Astrocyte (in vitro differentiated cells and primary cell): Measurements from ENCODE around the gene MAP3K20. TPM values are rescaled to one million over a fixed set of nuclear protein-coding genes. Genes with fewer than 3 reads are reported as not detected.

ENCODE experiments used
- DNase-seq: peaks from one replicate; pipeline ENCODE4 v3.0.0-alpha.2; 2010; ENCODE audit warnings: low read depth
- FAIRE-seq: peaks from 2 replicates; lab custom pipeline; 2011; peaks lifted over from hg19 to GRCh38; lab: Jason Lieb, UNC
- H2AFZ ChIP-seq: 2 replicates; pipeline ENCODE4 v1.6.0; 2012; ENCODE audit warnings: low read depth, low read length, inconsistent platforms
- H3K27ac ChIP-seq: 2 replicates; pipeline ENCODE4 v1.5.1; 2011; ENCODE audit warnings: low read depth, low read length, inconsistent platforms
- H3K27me3 ChIP-seq: 2 replicates; pipeline ENCODE4 v1.6.0; 2011; ENCODE audit warnings: low read length, inconsistent platforms; ENCODE audit not compliant: insufficient read depth
- H3K36me3 ChIP-seq: 2 replicates; pipeline ENCODE4 v1.5.1; 2011; ENCODE audit warnings: low read length, inconsistent platforms; ENCODE audit not compliant: insufficient read depth
- H3K4me1 ChIP-seq: 2 replicates; pipeline ENCODE4 v1.5.1; 2011; ENCODE audit warnings: low read length, inconsistent platforms; ENCODE audit not compliant: insufficient read depth
- H3K4me2 ChIP-seq: 2 replicates; pipeline ENCODE4 v1.6.0; 2012; ENCODE audit warnings: low read length, inconsistent platforms
- H3K4me3 ChIP-seq: 2 replicates; pipeline ENCODE4 v1.5.1; 2011; ENCODE audit warnings: low read depth, mild to moderate bottlenecking, low read length, inconsistent platforms; ENCODE audit not compliant: insufficient read depth
- H3K79me2 ChIP-seq: 2 replicates; pipeline ENCODE4 v1.6.0; 2012; ENCODE audit warnings: mild to moderate bottlenecking, low read length, inconsistent platforms; ENCODE audit not compliant: insufficient read depth
- H3K9ac ChIP-seq: 2 replicates; pipeline ENCODE4 v1.6.0; 2012; ENCODE audit warnings: mild to moderate bottlenecking, low read length, inconsistent platforms
- H3K9me3 ChIP-seq: 2 replicates; pipeline ENCODE4 v1.5.1; 2012; ENCODE audit warnings: low read depth, mild to moderate bottlenecking, low read length, inconsistent platforms; ENCODE audit not compliant: insufficient read depth
- H4K20me1 ChIP-seq: 2 replicates; pipeline ENCODE4 v1.6.0; 2012; ENCODE audit warnings: low read length, inconsistent platforms; ENCODE audit not compliant: insufficient read depth
- H3K27ac Mint-ChIP-seq: one replicate; pipeline ENCODE4 v1.8.0; 2021; ENCODE audit warnings: mild to moderate bottlenecking, mixed read lengths; ENCODE audit not compliant: unreplicated experiment
- H3K27me3 Mint-ChIP-seq: one replicate; pipeline ENCODE4 v1.8.0; 2021; ENCODE audit warnings: low read depth, mixed read lengths; ENCODE audit not compliant: unreplicated experiment
- H3K36me3 Mint-ChIP-seq: one replicate; pipeline ENCODE4 v1.8.0; 2021; ENCODE audit warnings: low read depth, mixed read lengths; ENCODE audit not compliant: unreplicated experiment
- H3K4me1 Mint-ChIP-seq: one replicate; pipeline ENCODE4 v1.8.0; 2021; ENCODE audit warnings: low read depth, mixed read lengths; ENCODE audit not compliant: unreplicated experiment
- H3K4me3 Mint-ChIP-seq: one replicate; pipeline ENCODE4 v1.8.0; 2021; ENCODE audit warnings: mild to moderate bottlenecking, moderate library complexity, mixed read lengths; ENCODE audit not compliant: unreplicated experiment
- H3K9me3 Mint-ChIP-seq: one replicate; pipeline ENCODE4 v1.8.0; 2021; ENCODE audit warnings: mild to moderate bottlenecking, mixed read lengths; ENCODE audit not compliant: unreplicated experiment
- EZH2 ChIP-seq: IDR thresholded peaks from 2 replicates; pipeline ENCODE4 v1.6.1; 2012; ENCODE audit warnings: mild to moderate bottlenecking, low read length, inconsistent platforms; ENCODE audit not compliant: insufficient read depth
- total RNA-seq: library from RNA; stranded (reverse); gene quantifications from 2 replicates; pipeline ENCODE4 v1.2.1, GENCODE V29; 2021
- TF ChIP-seq, protein P1 (sequence below): IDR thresholded peaks from 2 replicates; pipeline ENCODE4 v1.5.1; 2011; ENCODE audit warnings: low read depth, mild to moderate bottlenecking, inconsistent platforms, low read length, moderate library complexity; ENCODE audit not compliant: insufficient read depth

Gene MAP3K20
- total RNA-seq, 1 donor from 2014 or later = 42.4 TPM

DNA sequence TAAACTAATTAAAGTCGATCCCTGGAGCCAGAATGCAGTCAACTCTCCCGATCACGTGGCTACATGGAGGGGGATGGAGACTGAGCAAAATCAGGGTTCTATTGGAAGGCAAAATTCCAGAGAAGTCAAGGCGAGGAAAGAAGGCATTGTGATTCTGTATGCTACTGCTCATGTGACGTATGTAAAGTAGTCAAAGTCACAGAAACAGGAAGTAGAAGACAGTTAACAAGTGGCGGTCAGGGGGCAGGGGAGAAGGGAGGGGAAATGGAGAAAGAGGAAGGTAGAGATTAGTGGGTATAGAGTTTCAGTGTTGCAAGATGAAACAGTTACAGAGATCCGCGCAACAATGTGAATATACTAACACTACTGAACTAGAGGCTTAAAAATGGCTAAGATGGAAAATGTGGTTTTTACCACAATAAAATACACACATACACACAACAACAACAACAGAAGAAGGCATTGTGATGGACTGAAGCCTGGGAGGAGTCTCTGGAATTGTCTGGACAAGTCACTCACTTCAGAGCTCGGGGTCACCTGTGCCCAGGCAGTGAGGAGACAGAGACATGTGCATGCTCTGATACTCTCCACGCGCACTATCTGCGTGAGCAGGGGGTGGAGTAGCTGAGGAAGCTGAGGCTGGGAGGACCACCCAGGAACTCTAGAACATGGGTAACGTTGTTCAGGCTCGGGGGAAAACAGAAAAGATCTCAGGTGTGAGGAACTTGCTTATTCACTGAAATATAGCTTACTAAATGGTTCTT, 189.1 kb downstream of the MAP3K20 start:
- Histone ChIP-seq H3K4me1 (no peaks in the 10 kb centered on the region), H3K36me3 (peaks cover 6% of the 10 kb centered on the region), H4K20me1 (no peaks in the 10 kb centered on the region), H2AFZ (no peak overlapping the region), H3K9me3 (no peaks in the 10 kb centered on the region), H3K79me2 (no peaks in the 10 kb centered on the region), H3K4me2 (no peak overlapping the region), H3K27ac (no peak overlapping the region), H3K4me3 (no peak overlapping the region), H3K9ac (no peak overlapping the region), H3K27me3 (no peaks in the 10 kb centered on the region)
- no peak overlapping the region for H3K4me3 Mint-ChIP-seq
- H3K27me3 Mint-ChIP-seq = no peaks in the 10 kb centered on the region
- H3K4me1 Mint-ChIP-seq = no peaks in the 10 kb centered on the region
- H3K36me3 Mint-ChIP-seq = peaks cover 22% of the 10 kb centered on the region
- DNase-seq (no peak), FAIRE-seq (no peak)
- H3K27ac Mint-ChIP-seq = no peak overlapping the region
- no peak for TF ChIP-seq EZH2
- TF ChIP-seq, protein P1, sequence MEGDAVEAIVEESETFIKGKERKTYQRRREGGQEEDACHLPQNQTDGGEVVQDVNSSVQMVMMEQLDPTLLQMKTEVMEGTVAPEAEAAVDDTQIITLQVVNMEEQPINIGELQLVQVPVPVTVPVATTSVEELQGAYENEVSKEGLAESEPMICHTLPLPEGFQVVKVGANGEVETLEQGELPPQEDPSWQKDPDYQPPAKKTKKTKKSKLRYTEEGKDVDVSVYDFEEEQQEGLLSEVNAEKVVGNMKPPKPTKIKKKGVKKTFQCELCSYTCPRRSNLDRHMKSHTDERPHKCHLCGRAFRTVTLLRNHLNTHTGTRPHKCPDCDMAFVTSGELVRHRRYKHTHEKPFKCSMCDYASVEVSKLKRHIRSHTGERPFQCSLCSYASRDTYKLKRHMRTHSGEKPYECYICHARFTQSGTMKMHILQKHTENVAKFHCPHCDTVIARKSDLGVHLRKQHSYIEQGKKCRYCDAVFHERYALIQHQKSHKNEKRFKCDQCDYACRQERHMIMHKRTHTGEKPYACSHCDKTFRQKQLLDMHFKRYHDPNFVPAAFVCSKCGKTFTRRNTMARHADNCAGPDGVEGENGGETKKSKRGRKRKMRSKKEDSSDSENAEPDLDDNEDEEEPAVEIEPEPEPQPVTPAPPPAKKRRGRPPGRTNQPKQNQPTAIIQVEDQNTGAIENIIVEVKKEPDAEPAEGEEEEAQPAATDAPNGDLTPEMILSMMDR = no peak
- H3K9me3 Mint-ChIP-seq = no peaks in the 10 kb centered on the region

DNA sequence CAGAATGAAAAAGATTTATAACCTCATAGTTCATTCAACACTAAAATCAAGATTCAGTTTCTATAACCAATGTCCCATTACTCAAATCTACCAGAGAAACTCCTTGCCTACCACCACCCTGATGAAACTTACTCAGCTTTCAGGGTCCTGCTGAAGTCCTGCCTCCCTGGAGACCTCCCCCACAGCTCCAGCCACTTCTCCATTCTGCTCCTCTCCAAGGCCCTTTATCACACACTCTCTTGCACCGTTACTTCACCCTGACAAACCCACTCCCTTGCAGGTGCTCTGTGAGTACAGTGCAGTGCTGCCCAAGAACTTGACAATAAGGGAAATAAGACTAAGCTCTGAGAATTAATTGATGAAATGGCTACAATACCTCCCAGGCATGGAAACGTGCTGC, 195.5 kb downstream of the MAP3K20 start:
- H3K27me3 Mint-ChIP-seq = no peaks in the 10 kb centered on the region
- H3K4me1 ChIP-seq = no peaks in the 10 kb centered on the region
- no peak for DNase-seq
- TF ChIP-seq, protein P1 = no peak
- no peak for TF ChIP-seq EZH2
- no peak for FAIRE-seq
- peak overlapping the region; percentile 31 for H3K27ac Mint-ChIP-seq
- peaks cover 4% of the 10 kb centered on the region for H3K36me3 ChIP-seq
- no peak overlapping the region for H2AFZ ChIP-seq
- no peaks in the 10 kb centered on the region for H3K9me3 ChIP-seq
- H3K4me2 ChIP-seq = no peak overlapping the region
- no peaks in the 10 kb centered on the region for H4K20me1 ChIP-seq
- peaks cover 4% of the 10 kb centered on the region for H3K36me3 Mint-ChIP-seq
- peaks cover 2% of the 10 kb centered on the region for H3K4me1 Mint-ChIP-seq
- no peaks in the 10 kb centered on the region for H3K79me2 ChIP-seq
- H3K4me3 Mint-ChIP-seq = no peak overlapping the region
- H3K9me3 Mint-ChIP-seq = peaks cover 10% of the 10 kb centered on the region
- H3K27me3 ChIP-seq = no peaks in the 10 kb centered on the region
- no peak overlapping the region for H3K27ac ChIP-seq
- H3K4me3 ChIP-seq = no peak overlapping the region
- H3K9ac ChIP-seq = no peak overlapping the region

DNA sequence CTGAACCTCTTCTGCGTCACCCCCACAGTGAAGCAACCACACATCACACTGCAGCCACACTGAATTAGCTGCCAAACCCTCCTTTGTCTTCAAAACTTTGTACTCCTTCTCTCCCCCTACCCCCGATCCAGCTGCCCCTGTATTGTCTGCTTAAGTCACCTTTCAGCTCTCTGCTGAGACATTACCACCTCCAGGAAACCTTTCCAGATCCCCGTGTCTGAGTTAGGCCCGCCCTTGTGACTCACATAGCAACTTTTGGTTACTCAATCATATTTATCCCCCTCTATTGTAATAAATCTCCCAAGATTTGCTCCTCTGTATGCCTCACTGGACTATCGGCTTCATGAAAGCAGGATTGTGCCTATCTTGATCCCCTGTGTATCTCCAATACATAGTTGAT, 196.2 kb downstream of the MAP3K20 start:
- no peaks in the 10 kb centered on the region for H4K20me1 ChIP-seq
- no peak overlapping the region for H2AFZ ChIP-seq
- no peak overlapping the region for H3K9ac ChIP-seq
- peaks cover 2% of the 10 kb centered on the region for H3K4me1 Mint-ChIP-seq
- H3K36me3 ChIP-seq = no peaks in the 10 kb centered on the region
- H3K9me3 Mint-ChIP-seq = peaks cover 10% of the 10 kb centered on the region
- H3K9me3 ChIP-seq = no peaks in the 10 kb centered on the region
- no peaks in the 10 kb centered on the region for H3K27me3 ChIP-seq
- H3K4me3 Mint-ChIP-seq = no peak overlapping the region
- no peak overlapping the region for H3K4me2 ChIP-seq
- H3K27ac Mint-ChIP-seq = no peak overlapping the region
- no peak overlapping the region for H3K27ac ChIP-seq
- TF ChIP-seq EZH2 = no peak
- TF ChIP-seq, protein P1 = no peak
- H3K79me2 ChIP-seq = no peaks in the 10 kb centered on the region
- DNase-seq (no peak), FAIRE-seq (no peak)
- H3K4me3 ChIP-seq = no peak overlapping the region
- H3K4me1 ChIP-seq = no peaks in the 10 kb centered on the region
- H3K27me3 Mint-ChIP-seq = no peaks in the 10 kb centered on the region
- H3K36me3 Mint-ChIP-seq = peaks cover 4% of the 10 kb centered on the region
